Occipital lobe (tissue), 2 donors: ENCODE data around the gene IFNGR1. TPM values are rescaled to one million over a fixed set of nuclear protein-coding genes. Genes with fewer than 3 reads are reported as not detected.
"Not testable (repeated sequence)": the region's sequence is repeated elsewhere in the genome, so short reads cannot be mapped to it uniquely, and the experiment has no call there.

Experiments
- DNase-seq: peaks from one replicate; lab custom pipeline; 2025; lab: John Stamatoyannopoulos, UW
- total RNA-seq: library from RNA; depleted of rRNA; stranded (reverse); fragments of >200 nt; gene quantifications from one replicate; pipeline ENCODE4 v1.2.3, GENCODE V29; 2014

The IFNGR1 gene
- total RNA-seq: 72.5 TPM

- peak; percentile 94 for DNase-seq
These were observed at the start of gene IFNGR1 for GRCh38 chr6:137218917-137219663. Gene IFNGR1, minus strand, starts transcription at chr6:137219385. Its CDS starts 58 bp downstream, at chr6:137219327.

- DNase-seq: no peak
These were observed 49.7 kb upstream of the IFNGR1 start for GRCh38 chr6:137268911-137269310.

GRCh38 chr6:137266309-137266586 lies 47.1 kb upstream of the IFNGR1 start:
- no peak for DNase-seq

GRCh38 chr6:137265561-137266308 lies 46.5 kb upstream of the IFNGR1 start:
- no peak for DNase-seq

- DNase-seq: no peak
These were observed 45.3 kb upstream of the IFNGR1 start for GRCh38 chr6:137264311-137265075.

GRCh38 chr6:137261761-137262160 lies 42.6 kb upstream of the IFNGR1 start:
- no peak for DNase-seq

GRCh38 chr6:137261361-137261760 lies 42.2 kb upstream of the IFNGR1 start:
- DNase-seq: no peak

GRCh38 chr6:137260217-137260616 lies 41.0 kb upstream of the IFNGR1 start:
- DNase-seq: no peak

- no peak for DNase-seq
These were observed 40.2 kb upstream of the IFNGR1 start for GRCh38 chr6:137259349-137259748.

- DNase-seq: no peak
These were observed 39.0 kb upstream of the IFNGR1 start for GRCh38 chr6:137258170-137258569.

GRCh38 chr6:137256350-137257103 lies 37.3 kb upstream of the IFNGR1 start:
- DNase-seq: no peak

GRCh38 chr6:137254966-137255365 lies 35.8 kb upstream of the IFNGR1 start:
- DNase-seq: no peak

GRCh38 chr6:137254430-137254829 lies 35.2 kb upstream of the IFNGR1 start:
- not testable (repeated sequence) for DNase-seq

- DNase-seq: no peak
These were observed 29.5 kb upstream of the IFNGR1 start for GRCh38 chr6:137248702-137249101.

- no peak for DNase-seq
These were observed 28.5 kb upstream of the IFNGR1 start for GRCh38 chr6:137247724-137248123.

- DNase-seq: no peak
These were observed 27.6 kb upstream of the IFNGR1 start for GRCh38 chr6:137246791-137247202.

- DNase-seq: no peak
These were observed 27.0 kb upstream of the IFNGR1 start for GRCh38 chr6:137246164-137246563.

GRCh38 chr6:137241481-137242038 lies 22.4 kb upstream of the IFNGR1 start:
- DNase-seq: no peak

GRCh38 chr6:137240168-137240567 lies 21.0 kb upstream of the IFNGR1 start:
- DNase-seq: no peak

- no peak for DNase-seq
These were observed 18.4 kb upstream of the IFNGR1 start for GRCh38 chr6:137237413-137238170.
